OCI-LY1 (cell line): ENCODE data around the gene TUBA1B.

ENCODE experiments used
- EZH2 ChIP-seq: fragments of 200-600 bp; sonication (generic), shearing (Covaris generic); IDR thresholded peaks from 2 replicates; pipeline ENCODE4 v1.8.0; 2017; ENCODE audit warnings: borderline replicate concordance, mixed run types, mild to moderate bottlenecking, antibody characterized with exemption, low read length, moderate library complexity, mixed read lengths
- TF ChIP-seq, protein P1 (sequence below): fragments of 200-600 bp; sonication (generic), shearing (Covaris generic); IDR thresholded peaks from 2 replicates; pipeline ENCODE4 v1.5.1; 2017; ENCODE audit warnings: mild to moderate bottlenecking, antibody characterized with exemption, low read length, moderate library complexity, mixed read lengths

DNA sequence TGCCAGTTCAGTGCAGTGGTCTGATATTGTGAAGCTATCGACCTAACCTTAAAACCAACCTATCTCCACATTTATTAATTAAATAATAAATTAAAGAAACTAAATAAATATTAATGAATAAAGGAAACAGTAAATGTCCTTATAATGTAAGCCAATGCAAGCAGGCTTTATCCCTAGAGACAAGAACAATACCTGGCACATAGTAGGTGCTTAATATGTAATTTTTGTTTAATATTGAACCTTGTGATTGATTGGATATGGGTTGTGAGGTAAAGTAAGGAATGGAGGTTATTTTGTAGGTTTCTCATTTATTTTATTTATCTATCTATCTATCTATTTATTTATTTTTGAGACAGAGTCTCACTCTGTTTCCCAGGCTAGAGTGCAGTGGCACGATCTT, 7.8 kb upstream of the TUBA1B start:
- TF ChIP-seq, protein P1, sequence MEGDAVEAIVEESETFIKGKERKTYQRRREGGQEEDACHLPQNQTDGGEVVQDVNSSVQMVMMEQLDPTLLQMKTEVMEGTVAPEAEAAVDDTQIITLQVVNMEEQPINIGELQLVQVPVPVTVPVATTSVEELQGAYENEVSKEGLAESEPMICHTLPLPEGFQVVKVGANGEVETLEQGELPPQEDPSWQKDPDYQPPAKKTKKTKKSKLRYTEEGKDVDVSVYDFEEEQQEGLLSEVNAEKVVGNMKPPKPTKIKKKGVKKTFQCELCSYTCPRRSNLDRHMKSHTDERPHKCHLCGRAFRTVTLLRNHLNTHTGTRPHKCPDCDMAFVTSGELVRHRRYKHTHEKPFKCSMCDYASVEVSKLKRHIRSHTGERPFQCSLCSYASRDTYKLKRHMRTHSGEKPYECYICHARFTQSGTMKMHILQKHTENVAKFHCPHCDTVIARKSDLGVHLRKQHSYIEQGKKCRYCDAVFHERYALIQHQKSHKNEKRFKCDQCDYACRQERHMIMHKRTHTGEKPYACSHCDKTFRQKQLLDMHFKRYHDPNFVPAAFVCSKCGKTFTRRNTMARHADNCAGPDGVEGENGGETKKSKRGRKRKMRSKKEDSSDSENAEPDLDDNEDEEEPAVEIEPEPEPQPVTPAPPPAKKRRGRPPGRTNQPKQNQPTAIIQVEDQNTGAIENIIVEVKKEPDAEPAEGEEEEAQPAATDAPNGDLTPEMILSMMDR, result no peak
- TF ChIP-seq EZH2, result no peak
